ENCODE results near the gene INTS6. TPM values are rescaled to one million over a fixed set of nuclear protein-coding genes. Genes with fewer than 3 reads are reported as not detected.

Gene INTS6
- total RNA-seq, 4 donors from 2014 or later = 15.3 to 37.0 (median 25.2) TPM

DNA sequence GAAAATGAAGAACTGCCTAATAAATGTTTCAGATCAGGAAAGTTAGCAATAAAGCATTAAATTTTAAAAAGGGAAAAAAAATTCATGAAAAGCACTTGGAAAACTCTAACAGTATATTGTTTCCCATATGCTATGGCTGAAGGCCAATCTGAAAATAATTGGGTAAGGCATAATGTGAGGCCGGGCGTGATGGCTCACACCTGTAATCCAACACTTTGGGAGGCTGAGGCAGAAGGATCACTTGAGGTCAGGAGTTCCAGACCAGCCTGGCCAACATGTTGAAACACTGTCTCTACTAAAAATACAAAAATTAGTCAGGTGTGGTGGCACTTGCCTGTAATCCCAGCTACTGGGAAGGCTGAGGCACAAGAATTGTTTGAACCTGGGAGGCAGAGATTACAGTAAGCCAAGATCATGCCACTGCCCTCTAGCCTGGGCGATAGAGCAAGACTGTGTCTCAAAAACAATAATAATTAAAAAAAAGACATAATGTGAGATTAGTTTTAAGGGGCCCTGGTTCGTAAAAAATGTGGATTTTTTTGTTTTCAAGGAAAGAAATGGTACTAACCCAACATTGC, 15.2 kb downstream of the INTS6 start:
- Histone ChIP-seq H3K4me1 (peaks cover 0 to 5% (median 0%) of the 10 kb centered on the region in 4 donors), H3K9me3 (no peaks in the 10 kb centered on the region), H3K36me3 (no peaks in the 10 kb centered on the region), H3K27ac (no peak overlapping the region), H3K27me3 (no peaks in the 10 kb centered on the region), H3K4me3 (no peak overlapping the region)
- in situ Hi-C loops (cut with MboI; ENCODE audit: low pct_ligation_motif_present in 1 of 4, low pct_unique_long_range_greater_than_20kb in 1 of 4, low sequenced_read_pairs in 3 of 4) = loop anchor here (25.0 kb wide), 3 partner anchors 350 to 1000 kb away; partner anchors contain the start of gene NEK5 (in 1 of the 4)
- intact Hi-C loops (cut with DNase I; ENCODE audit: low total_unique reads) = no loop called here
- DNase-seq = no peak
- 67 to 88% methylated on average over 1 to 4 of the region's 4 CpGs for WGBS, 2 donors (ENCODE audit: low coverage in 1 of 2)
- TF ChIP-seq POLR2A (IDR thresholded peaks at IDR 0.05) (no peak), POLR2AphosphoS5 (IDR thresholded peaks at IDR 0.05) (no peak), EP300 (IDR thresholded peaks at IDR 0.05; ENCODE audit: low read depth) (no peak)
- TF ChIP-seq, protein P1, sequence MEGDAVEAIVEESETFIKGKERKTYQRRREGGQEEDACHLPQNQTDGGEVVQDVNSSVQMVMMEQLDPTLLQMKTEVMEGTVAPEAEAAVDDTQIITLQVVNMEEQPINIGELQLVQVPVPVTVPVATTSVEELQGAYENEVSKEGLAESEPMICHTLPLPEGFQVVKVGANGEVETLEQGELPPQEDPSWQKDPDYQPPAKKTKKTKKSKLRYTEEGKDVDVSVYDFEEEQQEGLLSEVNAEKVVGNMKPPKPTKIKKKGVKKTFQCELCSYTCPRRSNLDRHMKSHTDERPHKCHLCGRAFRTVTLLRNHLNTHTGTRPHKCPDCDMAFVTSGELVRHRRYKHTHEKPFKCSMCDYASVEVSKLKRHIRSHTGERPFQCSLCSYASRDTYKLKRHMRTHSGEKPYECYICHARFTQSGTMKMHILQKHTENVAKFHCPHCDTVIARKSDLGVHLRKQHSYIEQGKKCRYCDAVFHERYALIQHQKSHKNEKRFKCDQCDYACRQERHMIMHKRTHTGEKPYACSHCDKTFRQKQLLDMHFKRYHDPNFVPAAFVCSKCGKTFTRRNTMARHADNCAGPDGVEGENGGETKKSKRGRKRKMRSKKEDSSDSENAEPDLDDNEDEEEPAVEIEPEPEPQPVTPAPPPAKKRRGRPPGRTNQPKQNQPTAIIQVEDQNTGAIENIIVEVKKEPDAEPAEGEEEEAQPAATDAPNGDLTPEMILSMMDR (IDR thresholded peaks at IDR 0.05) = no peak

DNA sequence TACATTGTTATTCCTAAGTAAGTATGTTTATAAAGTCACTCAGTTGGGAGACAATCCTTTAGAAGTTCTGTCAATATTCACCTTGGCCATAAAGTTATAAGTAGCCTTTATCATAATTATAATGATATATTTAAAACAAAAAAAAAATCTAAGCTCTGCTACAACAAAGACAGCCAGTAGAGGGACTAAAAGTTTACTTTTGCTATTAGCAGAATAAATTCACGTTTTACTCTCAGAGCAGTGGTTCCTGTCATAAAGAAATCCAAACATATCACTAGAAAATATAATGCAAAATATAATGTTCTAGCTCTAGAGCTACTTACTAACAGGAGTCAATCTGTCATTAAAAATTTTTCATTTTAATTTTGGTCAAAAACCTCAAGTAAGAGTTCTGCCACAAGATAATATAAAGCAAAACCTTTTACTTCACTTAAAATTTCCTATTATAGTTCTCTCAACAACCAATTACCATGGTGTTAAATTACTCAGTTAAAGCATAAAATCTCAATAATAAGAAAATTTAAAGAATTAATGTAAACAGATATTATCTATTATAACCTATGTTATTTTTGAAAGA, 17.7 kb downstream of the INTS6 start:
- H3K4me3 ChIP-seq = no peak overlapping the region
- TF ChIP-seq, protein P1 (IDR thresholded peaks at IDR 0.05) = peak; percentile 44 to 52 (median 47)
- TF ChIP-seq EP300 (IDR thresholded peaks at IDR 0.05; ENCODE audit: low read depth) = no peak
- whole genome bisulfite sequencing, 2 donors (ENCODE audit: low coverage in 1 of 2) = 0 to 4% methylated on average over 1 of the region's 1 CpG
- H3K27me3 ChIP-seq = no peaks in the 10 kb centered on the region
- H3K27ac ChIP-seq = no peak overlapping the region
- H3K9me3 ChIP-seq = no peaks in the 10 kb centered on the region
- in situ Hi-C loops (cut with MboI; ENCODE audit: low pct_ligation_motif_present in 1 of 4, low pct_unique_long_range_greater_than_20kb in 1 of 4, low sequenced_read_pairs in 3 of 4) = loop anchor here (25.0 kb wide), 3 partner anchors 352 to 1002 kb away; partner anchors contain the start of gene NEK5 (in 1 of the 4)
- DNase-seq = no peak
- peaks cover 0 to 5% (median 0%) of the 10 kb centered on the region in 4 donors for H3K4me1 ChIP-seq
- intact Hi-C loops (cut with DNase I; ENCODE audit: low total_unique reads) = no loop called here
- H3K36me3 ChIP-seq = peaks cover 0 to 1% (median 0%) of the 10 kb centered on the region in 4 donors

DNA sequence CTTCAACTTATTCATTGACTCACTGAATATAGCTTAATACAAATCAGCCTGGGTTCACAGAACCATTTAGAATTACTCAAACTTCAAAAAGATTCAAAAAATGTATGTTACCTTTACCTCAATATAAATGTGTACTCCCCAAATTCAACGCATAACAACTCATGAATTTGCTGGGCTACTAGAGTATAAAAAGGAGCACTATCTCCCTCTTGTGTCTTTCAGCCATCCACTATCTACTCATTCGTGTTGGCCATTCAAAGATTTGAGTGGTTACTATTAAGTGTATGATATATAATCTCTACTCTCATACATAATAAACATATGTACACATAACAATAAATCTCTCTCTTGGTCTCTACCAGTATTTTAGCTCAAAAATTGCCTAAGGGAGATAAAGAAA, 20.3 kb downstream of the INTS6 start:
- Histone ChIP-seq H3K4me3 (no peak overlapping the region), H3K36me3 (peaks cover 0 to 6% (median 2%) of the 10 kb centered on the region in 4 donors), H3K27me3 (no peaks in the 10 kb centered on the region), H3K4me1 (peaks cover 0 to 5% (median 0%) of the 10 kb centered on the region in 4 donors), H3K9me3 (no peaks in the 10 kb centered on the region), H3K27ac (no peak overlapping the region)
- in situ Hi-C loops (cut with MboI; ENCODE audit: low pct_ligation_motif_present in 1 of 4, low pct_unique_long_range_greater_than_20kb in 1 of 4, low sequenced_read_pairs in 3 of 4) (loop anchor here (25.0 kb wide), 3 partner anchors 355 to 1005 kb away; partner anchors contain the start of gene NEK5 (in 1 of the 4)), intact Hi-C loops (cut with DNase I; ENCODE audit: low total_unique reads) (no loop called here)
- 71 to 84% methylated on average over 2 of the region's 2 CpGs for WGBS, 2 donors (ENCODE audit: low coverage in 1 of 2)
- TF ChIP-seq, protein P1 (IDR thresholded peaks at IDR 0.05) = no peak
- TF ChIP-seq EP300 (IDR thresholded peaks at IDR 0.05; ENCODE audit: low read depth) (no peak), POLR2AphosphoS5 (IDR thresholded peaks at IDR 0.05) (no peak), POLR2A (IDR thresholded peaks at IDR 0.05) (no peak)
- DNase-seq = no peak

DNA sequence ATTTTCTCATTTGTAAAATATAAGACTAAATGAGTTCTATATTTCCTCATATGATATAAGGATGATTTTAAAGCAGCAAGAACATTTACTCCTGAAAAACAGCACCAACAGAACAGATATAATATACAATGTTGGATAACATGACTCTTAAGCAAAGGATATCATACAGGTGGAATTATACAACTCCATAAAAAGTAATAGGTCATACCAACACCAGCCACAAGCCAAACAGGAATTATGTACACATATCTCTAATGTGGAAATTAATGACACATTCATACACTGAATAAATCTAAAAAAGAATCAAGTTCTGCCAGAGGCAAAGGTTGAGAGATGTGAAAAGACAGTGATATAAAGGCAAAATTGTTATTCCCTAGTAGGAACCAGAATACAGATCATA, 25.9 kb downstream of the INTS6 start:
- Histone ChIP-seq H3K36me3 (peaks cover 0 to 6% (median 2%) of the 10 kb centered on the region in 4 donors), H3K27me3 (no peaks in the 10 kb centered on the region), H3K4me1 (peaks cover 0 to 35% (median 19%) of the 10 kb centered on the region in 4 donors), H3K27ac (no peak overlapping the region), H3K9me3 (no peaks in the 10 kb centered on the region), H3K4me3 (no peak overlapping the region)
- DNase-seq = no peak
- intact Hi-C loops (cut with DNase I; ENCODE audit: low total_unique reads) = no loop called here
- TF ChIP-seq EP300 (IDR thresholded peaks at IDR 0.05; ENCODE audit: low read depth) (no peak), POLR2AphosphoS5 (IDR thresholded peaks at IDR 0.05) (no peak), POLR2A (IDR thresholded peaks at IDR 0.05) (no peak)
- TF ChIP-seq, protein P1 (IDR thresholded peaks at IDR 0.05) = no peak
- in situ Hi-C loops (cut with MboI; ENCODE audit: low pct_ligation_motif_present in 1 of 4, low pct_unique_long_range_greater_than_20kb in 1 of 4, low sequenced_read_pairs in 3 of 4) = loop anchor here (25.0 kb wide), 3 partner anchors 360 to 1010 kb away; partner anchors contain the start of gene NEK5 (in 1 of the 4)
